NCI-H187 (cell line): ENCODE results near the gene MEG3.

Source experiments
- DNase-seq, 2 experiments: peaks; one replicate each; lab custom pipeline; 2025; lab: John Stamatoyannopoulos, UW

The MEG3 gene

DNA sequence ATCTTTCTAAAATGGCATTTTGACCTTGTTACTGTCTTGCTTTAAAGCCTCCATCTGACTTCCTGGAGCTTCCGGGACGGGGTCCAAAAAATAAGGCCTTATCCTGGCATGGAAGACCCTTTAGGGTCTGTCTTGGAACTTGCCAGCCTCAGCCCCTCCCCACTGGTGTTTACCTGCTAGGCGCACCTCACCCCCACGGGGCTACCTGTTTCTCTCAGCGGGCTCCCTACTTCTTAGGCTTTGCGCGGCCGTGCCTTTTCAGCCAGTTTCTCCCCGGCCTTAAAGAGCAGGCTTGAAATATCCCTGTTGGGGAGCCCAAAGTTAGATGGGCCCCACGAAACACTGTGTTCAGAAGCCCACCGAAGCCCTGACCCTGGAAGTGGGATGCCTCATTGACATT lies 72.5 kb downstream of the MEG3 start:
- DNase-seq = no peak

DNA sequence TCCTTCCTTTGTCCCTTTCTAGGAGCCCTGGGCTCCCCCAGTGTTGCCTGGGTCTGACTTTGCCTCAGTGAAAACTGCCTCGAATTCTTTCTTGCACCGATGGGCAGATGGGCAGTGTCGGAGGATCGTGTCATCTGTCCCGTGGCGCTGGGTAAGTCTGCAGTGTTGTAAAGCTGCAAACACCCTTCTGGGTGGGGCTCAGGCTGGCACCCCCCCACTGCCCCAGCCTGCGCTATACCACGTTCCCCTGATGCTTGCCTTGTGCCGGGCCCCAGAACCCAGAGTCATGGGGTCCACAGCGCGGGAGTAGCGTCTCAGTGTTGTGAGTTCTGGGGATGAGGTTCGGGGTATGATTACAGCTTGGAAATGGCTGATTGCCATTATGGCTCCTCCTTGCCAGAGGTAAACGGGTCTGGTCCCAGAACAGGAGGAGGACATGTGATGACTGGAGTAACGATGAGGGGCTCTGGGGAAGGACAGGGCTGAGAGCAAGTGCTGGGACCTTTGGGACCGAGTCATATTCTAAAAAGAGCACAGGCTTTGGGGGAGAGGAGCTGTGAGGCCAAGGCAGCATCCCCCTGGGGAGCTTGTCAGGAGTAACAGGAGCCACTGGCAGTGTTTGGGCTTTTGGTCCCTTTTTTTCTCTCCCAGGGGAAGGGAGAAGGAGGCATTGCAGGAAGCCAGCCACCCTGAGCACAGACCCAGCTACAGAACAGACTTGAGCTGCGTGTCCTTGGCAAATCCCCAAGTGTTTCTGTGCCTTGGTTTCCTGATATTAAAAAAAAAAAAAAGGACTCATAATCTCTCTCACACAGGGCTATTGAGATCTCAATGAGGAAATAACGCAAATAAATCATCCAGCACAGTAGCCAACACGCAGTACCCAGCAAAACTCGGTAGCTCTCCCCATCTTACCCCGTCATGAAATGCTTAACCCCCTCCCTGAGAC lies 73.3 kb downstream of the MEG3 start:
- no peak for DNase-seq

DNA sequence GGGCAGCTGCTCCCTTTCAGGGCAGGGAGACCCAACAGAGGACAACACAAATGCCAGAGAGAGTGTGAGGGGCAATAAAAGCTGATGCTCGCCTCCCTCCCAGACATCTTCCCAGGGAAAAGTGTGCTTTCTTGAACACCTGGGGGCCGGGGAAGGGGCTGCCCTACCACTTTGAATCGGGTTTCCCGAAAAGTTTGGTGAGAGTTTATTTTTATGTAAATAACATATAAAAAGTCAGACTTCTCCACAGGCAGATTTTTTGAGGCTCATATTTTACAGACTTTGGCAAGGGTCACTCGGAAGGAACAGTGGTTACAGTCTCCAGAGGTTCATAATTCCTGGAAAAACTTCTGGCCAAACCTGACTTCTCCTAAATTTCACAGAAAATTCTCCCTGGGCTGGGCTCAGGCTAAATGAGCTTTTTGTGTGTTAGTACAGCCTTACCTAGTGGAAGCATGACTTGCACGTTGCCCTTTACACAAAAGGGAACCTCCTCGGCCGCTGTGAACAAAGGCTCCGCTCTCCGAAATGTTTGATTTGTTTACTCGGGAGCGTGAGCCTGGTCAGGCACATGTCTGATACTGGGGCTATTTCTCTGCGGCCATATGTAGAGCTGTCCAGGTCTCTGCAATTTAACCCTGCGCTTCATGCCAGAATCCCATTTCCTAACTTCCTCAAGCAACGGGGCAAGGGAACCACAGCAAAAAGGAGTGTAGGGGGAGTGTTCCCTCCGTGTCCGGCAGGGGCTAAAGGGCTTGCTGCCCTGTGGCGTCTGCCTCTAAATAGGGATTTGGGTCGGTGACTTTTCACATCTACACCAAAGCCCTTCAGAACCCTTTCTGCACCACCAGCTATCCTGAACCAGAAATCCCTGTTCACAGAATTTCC lies 74.2 kb downstream of the MEG3 start:
- no peak for DNase-seq

DNA sequence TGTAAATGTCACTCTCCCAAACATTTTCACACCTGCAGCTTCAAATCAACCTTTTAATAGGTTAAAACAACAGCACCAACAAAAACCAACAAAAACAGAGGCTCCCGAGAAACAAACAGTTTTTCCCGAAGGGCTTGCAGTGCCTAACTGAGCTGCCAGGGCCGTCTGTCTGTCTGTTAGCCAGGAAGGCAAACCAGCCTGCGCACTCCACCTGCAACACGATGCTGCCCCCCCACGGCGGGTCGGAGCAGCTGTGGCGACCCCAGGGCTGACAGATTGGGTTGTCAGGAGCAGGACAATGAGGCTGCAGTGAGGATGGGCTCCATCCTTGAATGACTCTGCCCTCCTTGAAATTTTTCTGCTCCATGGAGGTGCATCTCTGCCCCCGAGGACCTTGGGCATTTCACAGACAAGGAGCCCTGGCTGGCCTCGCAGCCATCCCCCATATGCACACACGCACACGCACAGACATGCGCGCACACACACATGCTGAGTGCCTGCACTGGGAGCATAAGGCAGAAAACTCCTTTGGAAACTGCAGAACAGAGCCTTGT lies 75.0 kb downstream of the MEG3 start:
- DNase-seq = peak in 1 of 2 experiments; percentile 22

DNA sequence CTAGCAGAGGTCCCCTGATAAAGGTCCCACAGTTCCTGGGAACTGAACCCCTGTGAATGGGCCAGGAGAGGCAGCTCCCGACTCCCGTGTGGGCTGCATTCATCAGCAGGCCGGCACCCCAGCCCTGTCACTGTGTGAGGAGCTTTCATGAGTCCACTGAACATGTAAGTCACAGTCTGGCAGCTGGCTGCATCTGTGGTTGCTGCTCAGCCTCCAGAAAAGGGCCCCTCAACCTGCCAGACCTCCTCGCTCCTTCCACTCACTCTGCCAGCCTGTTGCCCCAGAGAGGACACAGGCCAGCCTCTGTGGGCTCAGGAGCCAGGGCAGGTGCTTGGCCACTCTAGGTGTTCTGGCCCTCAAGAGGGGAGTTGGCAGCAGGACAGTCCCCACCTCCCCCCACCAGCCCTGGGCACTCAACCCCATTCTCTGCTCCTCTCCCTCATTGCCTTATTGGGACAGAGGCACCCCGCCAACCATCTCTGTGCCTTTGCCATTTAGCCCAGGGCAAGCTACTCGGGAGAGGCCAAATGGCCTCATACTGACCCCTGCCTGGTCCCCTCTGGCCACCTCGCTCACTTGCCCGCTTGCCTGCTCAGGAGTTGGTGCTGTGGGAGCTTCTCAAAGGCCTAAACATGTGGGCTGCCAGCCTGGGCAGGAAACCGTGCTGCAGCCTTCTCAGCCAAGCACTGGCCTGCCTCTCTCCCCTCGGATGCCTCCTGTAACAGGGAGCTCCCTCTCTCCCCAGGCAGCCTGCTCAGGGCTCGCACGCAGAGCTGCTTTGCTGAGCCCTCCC lies 75.7 kb downstream of the MEG3 start:
- DNase-seq = no peak

DNA sequence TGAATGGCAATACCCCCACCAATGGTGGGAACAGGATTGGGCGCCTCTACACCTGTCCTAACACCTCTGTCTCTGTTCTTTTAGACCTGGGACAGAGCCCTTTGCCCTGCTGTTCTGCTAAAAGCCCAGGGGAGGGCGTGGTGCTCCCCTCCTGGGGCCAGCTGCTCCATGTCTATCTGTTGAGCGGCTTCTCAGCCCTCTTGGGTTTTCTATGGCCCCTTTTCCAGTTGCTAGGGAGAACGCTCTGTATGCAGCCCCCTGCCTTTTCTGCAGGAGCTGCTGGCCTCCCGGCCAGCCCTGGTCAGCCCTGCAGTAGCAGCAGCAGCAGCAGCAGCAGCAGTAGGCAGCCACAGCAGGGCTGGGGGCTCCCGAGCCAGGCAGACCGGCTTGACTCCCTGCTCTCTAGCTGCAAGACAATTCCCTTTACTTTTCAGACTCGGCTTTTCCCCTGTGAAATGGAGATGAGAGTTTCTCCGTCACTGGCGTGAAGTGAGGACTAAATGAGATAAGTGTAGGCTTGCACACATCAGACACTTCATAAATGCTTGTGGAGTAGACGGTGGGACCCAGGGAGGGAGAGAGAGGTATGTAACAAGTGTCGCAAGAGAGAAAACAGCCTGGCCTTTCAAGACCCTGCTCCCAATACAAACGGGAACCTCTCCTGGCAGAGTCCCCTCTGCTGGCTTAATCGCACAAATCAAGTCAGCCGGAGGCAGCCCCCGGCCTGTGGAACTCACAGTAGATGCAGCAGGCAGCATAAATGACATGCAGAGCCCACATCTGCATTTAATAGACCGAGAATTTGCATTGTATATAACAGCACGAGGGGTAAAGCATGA lies 76.6 kb downstream of the MEG3 start:
- no peak for DNase-seq

DNA sequence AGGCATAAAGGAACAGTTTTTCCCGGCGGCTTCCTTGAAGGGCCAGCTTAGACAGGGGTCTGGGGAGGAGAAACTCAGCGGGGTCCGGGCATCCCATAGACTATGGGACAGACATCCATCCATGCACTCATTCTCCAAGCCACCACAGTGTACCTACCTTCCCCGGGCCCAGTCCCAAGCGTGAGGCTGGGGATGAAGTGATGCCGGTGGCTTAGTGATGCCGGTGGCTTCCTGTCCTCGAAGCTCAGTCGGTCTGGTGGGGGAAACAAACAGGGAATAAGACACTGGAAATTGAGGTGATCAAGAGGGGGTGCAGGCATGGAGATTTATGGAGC lies 77.2 kb downstream of the MEG3 start:
- DNase-seq = no peak

DNA sequence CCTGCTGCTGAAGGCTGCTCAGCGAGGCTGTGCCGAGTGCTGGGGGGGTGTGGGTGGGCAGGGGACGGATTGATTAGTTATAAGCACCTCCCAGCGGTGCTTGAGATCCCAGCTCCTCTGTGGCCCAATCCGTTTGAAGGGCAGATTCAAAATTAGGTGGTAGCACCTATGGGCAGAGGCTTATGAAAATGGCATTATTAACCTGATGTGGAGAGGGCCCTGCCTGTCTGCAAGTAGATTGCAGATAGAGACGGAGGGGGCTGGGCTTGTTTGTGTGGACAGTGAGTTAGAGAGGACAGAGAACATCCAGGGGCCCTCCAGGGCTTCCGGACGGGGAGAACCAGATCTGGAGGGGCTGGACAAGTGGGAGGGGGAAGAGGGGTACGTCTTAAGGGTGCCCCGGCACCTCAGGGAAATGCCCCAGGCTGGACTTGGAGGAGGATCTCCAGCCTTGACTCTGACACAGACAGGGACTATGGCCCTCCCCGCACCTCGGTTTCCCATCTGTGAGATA lies 77.8 kb downstream of the MEG3 start, which contains the start of gene RTL1:
RTL1 (minus strand) TSS at position 51 of the 514 bp plus-strand sequence. CDS start 18,934 bp downstream, outside the sequence.
- no peak for DNase-seq

DNA sequence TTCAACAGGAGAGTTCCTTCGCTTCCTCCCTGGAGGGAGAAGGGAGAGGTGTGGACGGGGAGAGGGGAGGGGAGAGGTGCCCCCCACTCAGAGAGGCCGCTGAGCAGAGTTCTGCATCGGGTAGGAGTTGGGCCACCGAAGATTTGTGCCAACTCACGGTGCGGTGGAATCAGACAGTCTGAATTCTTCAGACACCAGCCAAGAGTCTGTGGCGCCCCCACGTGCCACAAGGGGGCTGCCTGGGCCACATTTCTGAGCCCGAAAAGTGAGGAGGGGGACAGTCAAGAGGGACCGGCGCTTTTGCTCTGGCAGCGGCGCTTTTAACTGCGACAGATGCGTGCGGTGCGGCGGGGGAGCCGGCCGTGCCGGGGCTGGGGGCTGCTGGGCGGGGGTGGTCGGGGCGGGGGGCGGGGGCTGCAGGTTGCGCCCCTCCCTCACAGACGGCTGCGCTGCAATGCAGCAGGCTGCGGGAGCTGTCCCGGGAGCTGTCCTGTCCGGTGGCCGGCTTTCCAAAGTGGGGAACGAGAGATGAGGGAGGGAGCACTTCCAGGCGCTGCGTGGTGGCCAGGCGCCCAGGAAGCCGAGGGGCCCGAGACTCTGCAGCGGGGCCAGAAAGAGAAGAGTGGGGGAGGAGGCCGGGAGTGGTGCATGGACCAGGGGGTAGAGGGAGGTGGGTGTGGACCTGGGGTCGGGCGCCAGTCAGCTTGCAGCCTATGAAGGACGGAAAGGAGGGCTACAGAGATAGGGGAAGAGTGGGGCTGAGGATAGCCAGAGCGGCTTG lies 78.6 kb downstream of the MEG3 start:
- no peak for DNase-seq

DNA sequence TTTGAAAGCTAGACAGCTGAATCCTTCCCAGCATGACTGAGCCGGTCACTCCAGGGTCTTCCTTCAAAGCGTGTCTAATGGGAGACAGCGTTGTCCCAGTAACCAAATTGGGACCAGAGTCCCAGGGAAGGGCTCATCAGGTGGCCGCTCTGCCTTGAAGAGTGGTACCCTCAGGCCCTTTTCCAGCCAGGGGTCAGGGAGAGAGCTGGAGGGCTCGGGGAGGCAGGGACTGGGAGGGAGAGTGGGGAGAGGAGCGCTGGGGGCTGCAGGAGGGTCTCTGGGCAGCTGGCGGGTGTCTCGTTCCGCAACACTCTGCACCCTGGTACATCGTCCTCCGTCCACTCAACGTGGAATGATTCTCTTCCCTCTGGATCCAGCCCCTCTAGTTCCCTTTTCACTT lies 79.2 kb downstream of the MEG3 start:
- no peak for DNase-seq

DNA sequence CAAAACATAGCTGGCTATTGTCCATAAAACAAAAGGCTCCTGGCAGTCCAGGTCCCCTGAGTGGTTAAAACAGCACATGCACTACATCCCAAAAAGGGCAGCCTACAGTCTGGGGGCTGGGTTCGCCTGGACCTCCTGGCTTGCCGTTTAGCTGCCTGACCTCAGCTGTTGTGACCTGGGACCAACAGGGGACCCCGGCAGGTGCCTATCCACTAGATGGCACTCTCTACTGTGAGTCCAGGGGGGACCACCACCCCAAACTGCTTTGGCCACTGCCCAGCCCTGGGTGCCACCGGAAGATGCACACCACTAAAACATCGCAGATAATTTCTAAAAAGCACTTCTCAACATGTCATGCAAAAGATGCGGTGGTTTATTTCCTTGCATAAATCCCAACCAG lies 80.5 kb downstream of the MEG3 start:
- DNase-seq = no peak

DNA sequence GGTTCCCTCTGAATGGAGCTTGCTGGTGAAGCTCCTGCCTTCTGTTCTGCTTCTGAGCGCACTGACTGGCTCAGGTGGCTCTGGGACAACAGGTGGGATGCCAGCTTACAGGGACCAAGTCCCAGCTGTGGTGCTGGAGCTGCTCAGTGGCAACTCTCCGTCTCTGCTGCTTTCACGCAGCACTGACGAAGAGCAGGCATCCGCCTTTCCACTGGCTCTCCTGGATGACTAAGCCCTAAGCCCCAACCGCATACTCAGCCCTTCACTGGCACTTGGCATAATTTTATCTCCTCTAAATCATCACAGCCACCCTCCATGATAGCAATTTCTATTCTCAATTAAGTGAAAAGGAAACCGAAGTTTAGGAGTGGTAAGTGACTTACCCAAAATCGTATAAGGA lies 81.3 kb downstream of the MEG3 start:
- DNase-seq = no peak

DNA sequence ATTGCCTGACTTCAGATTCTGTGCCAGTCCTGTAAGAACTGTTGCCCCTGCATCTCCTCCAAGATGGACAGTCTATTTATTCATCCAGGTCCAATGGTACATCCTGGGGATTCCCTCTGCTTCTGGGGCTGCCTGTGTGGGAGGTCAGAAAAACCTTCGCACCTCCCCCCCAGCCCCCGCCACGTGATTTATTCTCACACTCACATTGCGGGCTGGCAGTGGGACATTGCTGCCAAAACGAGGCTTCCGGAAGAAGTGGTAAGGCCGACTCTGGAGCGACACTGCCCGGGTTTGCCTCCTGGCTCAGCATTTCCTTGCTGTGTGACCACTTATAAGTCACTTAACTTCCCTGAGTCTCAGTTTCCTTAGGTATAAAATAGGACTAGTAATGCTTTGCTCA lies 83.5 kb downstream of the MEG3 start:
- no peak for DNase-seq
